Heart left ventricle (tissue), 16 donors: ENCODE measurements around the gene CARHSP1. TPM values are rescaled to one million over a fixed set of nuclear protein-coding genes. Genes with fewer than 3 reads are reported as not detected.

Experiments used
- ATAC-seq, 4 donors: fragments of 200-7000 bp; cut with Tn5 transposase; one replicate each; pipeline ENCODE4 v1.9.1; 2020 to 2022; ENCODE audit warnings: moderate library complexity in 4 of 4, mild to moderate bottlenecking in 3 of 4, moderate number of reproducible peaks in 1 of 4
- DNase-seq, 5 donors: peaks; one replicate each; pipeline ENCODE4 v3.0.0-alpha.2; 2020
- H3K27ac ChIP-seq, 12 donors: fragments of 200-600 bp; sonication (generic) in 4 of 12; one replicate each; pipeline versions ENCODE4 v1.5.0 to v1.8.0; 2016 to 2022; ENCODE audit warnings: mild to moderate bottlenecking in 2 of 12
- H3K27me3 ChIP-seq, 9 donors: fragments of 200-600 bp; sonication (generic) in 2 of 9; one replicate each; pipeline versions ENCODE4 v1.5.1 to v1.8.0; 2016 to 2022; ENCODE audit warnings: mild to moderate bottlenecking in 3 of 9
- H3K36me3 ChIP-seq, 9 donors: fragments of 200-600 bp; sonication (generic) in 2 of 9; one replicate each; pipeline versions ENCODE4 v1.5.0 to v1.8.0; 2018 to 2022; ENCODE audit warnings: mild to moderate bottlenecking in 2 of 9
- H3K4me1 ChIP-seq, 12 donors: fragments of 200-600 bp; sonication (generic) in 4 of 12; one replicate each; pipeline versions ENCODE4 v1.5.0 to v1.8.0; 2016 to 2022; ENCODE audit warnings: mild to moderate bottlenecking in 3 of 12
- H3K4me3 ChIP-seq, 12 donors: fragments of 200-600 bp; sonication (generic) in 4 of 12; one replicate each; pipeline versions ENCODE4 v1.5.0 to v1.8.0; 2017 to 2022; ENCODE audit warnings: mild to moderate bottlenecking in 9 of 12, moderate library complexity in 4 of 12
- H3K9me3 ChIP-seq, 12 donors: fragments of 200-600 bp; sonication (generic) in 4 of 12; one replicate each; pipeline versions ENCODE4 v1.5.0 to v1.8.0; 2016 to 2022; ENCODE audit warnings: mild to moderate bottlenecking in 1 of 12
- CTCF ChIP-seq, 12 donors: fragments of 200-600 bp; sonication (generic) in 4 of 12; IDR thresholded peaks; one replicate each; pipeline versions ENCODE4 v1.5.0 to v1.8.0; 2018 to 2022; ENCODE audit warnings: antibody characterized with exemption in 12 of 12, mild to moderate bottlenecking in 5 of 12
- POLR2A ChIP-seq, 2 donors: fragments of 450-650 bp; IDR thresholded peaks; one replicate each; pipeline ENCODE4 v1.6.1; 2017; ENCODE audit warnings: antibody characterized with exemption in 2 of 2, mild to moderate bottlenecking in 2 of 2, moderate library complexity in 2 of 2
- WGBS, 4 donors: extraction: QIAGEN DNeasy Blood & Tissue Kit in 2 of 4; methylation state at CpG; one replicate each; pipeline versions ENCODE4 v1.1.5 to v1.1.7; 2013 to 2018; 5-methylcytosine and 5-hydroxymethylcytosine counted together
- intact Hi-C, 10 donors: fragments of 100-400 bp; cut with DNase I; formaldehyde crosslinking; loops; one replicate each; pipeline versions ENCODE4 v1.11.1 to v1.14.2; 2022
- polyA plus RNA-seq, 2 donors: library from polyadenylated mRNA; stranded (reverse); fragments of 200-250 nt; gene quantifications; one replicate each; pipeline ENCODE4 v1.2.3, GENCODE V29; 2013
- total RNA-seq, 9 donors: library from RNA; depleted of rRNA in 2 of 9; stranded (reverse); fragments of >200 nt in 2 of 9; fragmentation: NEBNext Ultra II Directional in 3 of 9; extraction: Animal tissue kit (Norgen Biotek cat#: 25700) in 3 of 9; gene quantifications; one replicate each; pipeline versions ENCODE4 v1.1.0 to v1.2.4, GENCODE V29; 2016 to 2023
- donor health status: ischemic (EF 13 %, LVEDD 7.1; RV severe dilation, severe dysfunction).
- donor health status: healthy with polysubstance abuse.
- donor health status: DM: no; HTN: yes; CAD: no.
- donor health status: DM: no; HTN: no; CAD: no.
- donor health status: ischemic (EF 25% LVEDD 6.9; RV normal size, moderate dysfunction).
- donor health status: ischemic (EF 25% LVEDD 5.7; RV mildly dilated, moderate dysfunction).
- donor health status: healthy.
- donor health status: DM: yes; HTN: yes; CAD: no.
- donor health status: ischemic (EF 35%, LVEDD 5.7; RV mildly dilated, moderate dysfunction).
- donor health status: nonischemic (EF 11% LVEDD 7.7; RV severe dilation, severe dysfunction).
- donor health status: DM: yes; HTN: yes; CAD: no.
- donor health status: PGD.
- donor health status: ischemic (EF 29% LVEDD 5.4; RV normal size, mild dysfunction).
- donor health status: nonischemic (EF 23%, LVEDD 6.1; RV moderate dilation, normal function).

The CARHSP1 gene
- total and polyA plus RNA-seq, 11 donors: 20.0 to 62.4 (median 33.4) TPM

- DNase-seq: peak in 1 of 5 donors; percentile 21
- no peak for TF ChIP-seq CTCF (IDR thresholded peaks at IDR 0.05)
- peak overlapping the region in 1 of 12 donors; percentile 70 for H3K27ac ChIP-seq
- 85 to 89% (median 86%) methylated on average over 21 to 26 of the region's 26 CpGs for WGBS, 4 donors
- intact Hi-C loops: no loop called here
- peaks cover 0 to 56% (median 43%) of the 10 kb centered on the region in 9 donors for H3K36me3 ChIP-seq
- no peaks in the 10 kb centered on the region for H3K27me3 ChIP-seq
- no peaks in the 10 kb centered on the region for H3K9me3 ChIP-seq
- H3K4me3 ChIP-seq: no peak overlapping the region
- peaks cover 0 to 31% (median 18%) of the 10 kb centered on the region in 12 donors for H3K4me1 ChIP-seq
- ATAC-seq: no peak
Measured at GRCh38 chr16:8848231-8848938, 20.4 kb downstream of the CARHSP1 start.

DNA sequence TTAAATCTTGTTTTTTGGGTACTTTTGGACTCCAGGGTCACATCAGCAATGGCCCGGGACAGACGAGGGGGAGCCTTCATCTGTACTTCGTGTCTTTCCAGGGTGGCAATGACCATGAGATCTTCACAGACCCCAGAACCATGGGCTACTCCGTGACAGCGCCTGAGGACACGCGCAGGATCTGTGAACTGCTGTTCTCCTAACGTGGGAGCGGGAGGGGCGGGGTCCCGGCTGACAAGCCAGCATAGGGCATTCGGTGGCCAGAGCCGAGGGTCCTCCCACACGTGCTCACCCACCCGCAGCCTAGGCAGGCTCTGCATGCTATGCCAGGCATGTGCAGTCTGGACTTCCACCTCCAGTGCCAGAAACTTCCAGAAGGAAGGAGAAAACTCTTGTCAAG, 21.2 kb downstream of the CARHSP1 start:
- peaks cover 0 to 31% (median 18%) of the 10 kb centered on the region in 12 donors for H3K4me1 ChIP-seq
- H3K36me3 ChIP-seq: peaks cover 0 to 49% (median 36%) of the 10 kb centered on the region in 9 donors
- no peak overlapping the region for H3K4me3 ChIP-seq
- WGBS, 4 donors: 89 to 99% (median 92%) methylated on average over 14 to 15 of the region's 15 CpGs
- no peak for ATAC-seq
- intact Hi-C loops: no loop called here
- peak in 1 of 5 donors; percentile 19 for DNase-seq
- H3K27me3 ChIP-seq: no peaks in the 10 kb centered on the region
- no peak overlapping the region for H3K27ac ChIP-seq
- no peak for TF ChIP-seq POLR2A (IDR thresholded peaks at IDR 0.05)
- no peak for TF ChIP-seq CTCF (IDR thresholded peaks at IDR 0.05)
- H3K9me3 ChIP-seq: no peaks in the 10 kb centered on the region

GRCh38 chr16:8847145-8847544, 21.7 kb downstream of the CARHSP1 start:
- 79 to 87% (median 83%) methylated on average over 13 of the region's 13 CpGs for WGBS, 4 donors

More at GRCh38 chr16:8847145-8847544, 21.7 kb downstream of the CARHSP1 start:
- no peak for DNase-seq
- Histone ChIP-seq H3K9me3 (no peaks in the 10 kb centered on the region), H3K4me1 (peaks cover 0 to 26% (median 15%) of the 10 kb centered on the region in 12 donors), H3K27me3 (no peaks in the 10 kb centered on the region), H3K4me3 (no peak overlapping the region), H3K27ac (no peak overlapping the region), H3K36me3 (peaks cover 0 to 44% (median 36%) of the 10 kb centered on the region in 9 donors)
- TF ChIP-seq POLR2A (IDR thresholded peaks at IDR 0.05): no peak
- TF ChIP-seq CTCF (IDR thresholded peaks at IDR 0.05): no peak
- ATAC-seq: no peak
- intact Hi-C loops: no loop called here
